ENCODE measurements around the gene CCR5AS.

DNA sequence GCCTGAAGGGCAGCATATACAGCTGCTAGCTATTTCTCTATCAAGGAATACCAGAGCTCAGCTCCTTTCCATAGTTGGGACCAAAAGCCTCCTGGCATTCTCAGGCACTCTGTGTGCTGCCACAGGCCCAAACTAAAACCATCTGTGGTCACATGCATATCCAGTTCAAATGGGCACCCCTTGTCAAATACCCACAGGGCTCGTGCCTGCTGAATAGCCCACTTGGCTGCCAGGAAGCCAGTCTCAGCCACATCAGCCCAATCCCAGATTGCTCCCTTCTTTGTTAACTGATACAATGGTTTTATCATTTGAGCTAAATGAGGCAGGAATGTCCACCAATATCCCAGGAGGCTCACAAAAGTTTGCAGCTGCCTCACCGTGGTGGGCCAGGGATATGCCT lies 14.1 kb upstream of the CCR5AS start:
- TF ChIP-seq, protein P1, sequence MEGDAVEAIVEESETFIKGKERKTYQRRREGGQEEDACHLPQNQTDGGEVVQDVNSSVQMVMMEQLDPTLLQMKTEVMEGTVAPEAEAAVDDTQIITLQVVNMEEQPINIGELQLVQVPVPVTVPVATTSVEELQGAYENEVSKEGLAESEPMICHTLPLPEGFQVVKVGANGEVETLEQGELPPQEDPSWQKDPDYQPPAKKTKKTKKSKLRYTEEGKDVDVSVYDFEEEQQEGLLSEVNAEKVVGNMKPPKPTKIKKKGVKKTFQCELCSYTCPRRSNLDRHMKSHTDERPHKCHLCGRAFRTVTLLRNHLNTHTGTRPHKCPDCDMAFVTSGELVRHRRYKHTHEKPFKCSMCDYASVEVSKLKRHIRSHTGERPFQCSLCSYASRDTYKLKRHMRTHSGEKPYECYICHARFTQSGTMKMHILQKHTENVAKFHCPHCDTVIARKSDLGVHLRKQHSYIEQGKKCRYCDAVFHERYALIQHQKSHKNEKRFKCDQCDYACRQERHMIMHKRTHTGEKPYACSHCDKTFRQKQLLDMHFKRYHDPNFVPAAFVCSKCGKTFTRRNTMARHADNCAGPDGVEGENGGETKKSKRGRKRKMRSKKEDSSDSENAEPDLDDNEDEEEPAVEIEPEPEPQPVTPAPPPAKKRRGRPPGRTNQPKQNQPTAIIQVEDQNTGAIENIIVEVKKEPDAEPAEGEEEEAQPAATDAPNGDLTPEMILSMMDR (IDR thresholded peaks at IDR 0.05) = no peak
- no peak for TF ChIP-seq ESRRA (CRISPR knock-in tag; IDR thresholded peaks at IDR 0.05; ENCODE audit: borderline replicate concordance)
- TF ChIP-seq TCF7 (CRISPR knock-in tag; IDR thresholded peaks at IDR 0.05; ENCODE audit: low read depth) = no peak
- TF ChIP-seq ZBTB21 (CRISPR knock-in tag; IDR thresholded peaks at IDR 0.05; ENCODE audit: borderline replicate concordance) = no peak
- TF ChIP-seq, protein P2, sequence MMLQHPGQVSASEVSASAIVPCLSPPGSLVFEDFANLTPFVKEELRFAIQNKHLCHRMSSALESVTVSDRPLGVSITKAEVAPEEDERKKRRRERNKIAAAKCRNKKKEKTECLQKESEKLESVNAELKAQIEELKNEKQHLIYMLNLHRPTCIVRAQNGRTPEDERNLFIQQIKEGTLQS (CRISPR knock-in tag; conservative IDR thresholded peaks at IDR 0.05) = no peak
- no peak for TF ChIP-seq SP1 (CRISPR knock-in tag; conservative IDR thresholded peaks at IDR 0.05)
- TF ChIP-seq, protein P3, sequence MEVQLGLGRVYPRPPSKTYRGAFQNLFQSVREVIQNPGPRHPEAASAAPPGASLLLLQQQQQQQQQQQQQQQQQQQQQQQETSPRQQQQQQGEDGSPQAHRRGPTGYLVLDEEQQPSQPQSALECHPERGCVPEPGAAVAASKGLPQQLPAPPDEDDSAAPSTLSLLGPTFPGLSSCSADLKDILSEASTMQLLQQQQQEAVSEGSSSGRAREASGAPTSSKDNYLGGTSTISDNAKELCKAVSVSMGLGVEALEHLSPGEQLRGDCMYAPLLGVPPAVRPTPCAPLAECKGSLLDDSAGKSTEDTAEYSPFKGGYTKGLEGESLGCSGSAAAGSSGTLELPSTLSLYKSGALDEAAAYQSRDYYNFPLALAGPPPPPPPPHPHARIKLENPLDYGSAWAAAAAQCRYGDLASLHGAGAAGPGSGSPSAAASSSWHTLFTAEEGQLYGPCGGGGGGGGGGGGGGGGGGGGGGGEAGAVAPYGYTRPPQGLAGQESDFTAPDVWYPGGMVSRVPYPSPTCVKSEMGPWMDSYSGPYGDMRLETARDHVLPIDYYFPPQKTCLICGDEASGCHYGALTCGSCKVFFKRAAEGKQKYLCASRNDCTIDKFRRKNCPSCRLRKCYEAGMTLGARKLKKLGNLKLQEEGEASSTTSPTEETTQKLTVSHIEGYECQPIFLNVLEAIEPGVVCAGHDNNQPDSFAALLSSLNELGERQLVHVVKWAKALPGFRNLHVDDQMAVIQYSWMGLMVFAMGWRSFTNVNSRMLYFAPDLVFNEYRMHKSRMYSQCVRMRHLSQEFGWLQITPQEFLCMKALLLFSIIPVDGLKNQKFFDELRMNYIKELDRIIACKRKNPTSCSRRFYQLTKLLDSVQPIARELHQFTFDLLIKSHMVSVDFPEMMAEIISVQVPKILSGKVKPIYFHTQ (CRISPR knock-in tag; IDR thresholded peaks at IDR 0.05) = no peak
- no peak for TF ChIP-seq ZNF232 (CRISPR knock-in tag; IDR thresholded peaks at IDR 0.05)
- no peak for TF ChIP-seq TEAD4 (CRISPR knock-in tag; IDR thresholded peaks at IDR 0.05)
